DOHH2 (cell line): ENCODE data around the gene FBP1.

Source experiments
- EZH2phosphoT487 ChIP-seq: fragments of 200-600 bp; sonication (generic); IDR thresholded peaks from 2 replicates; pipeline ENCODE4 v1.6.1; 2017; ENCODE audit warnings: borderline replicate concordance, mild to moderate bottlenecking, antibody characterized with exemption, low read length, moderate library complexity, mixed read lengths
- TF ChIP-seq, protein P1 (sequence below): fragments of 200-600 bp; sonication (generic); IDR thresholded peaks from one replicate; pipeline ENCODE4 v1.5.1; 2014; ENCODE audit warnings: antibody characterized with exemption, mild to moderate bottlenecking, low read depth, low read length; ENCODE audit not compliant: poor library complexity, severe bottlenecking

- TF ChIP-seq, protein P1, sequence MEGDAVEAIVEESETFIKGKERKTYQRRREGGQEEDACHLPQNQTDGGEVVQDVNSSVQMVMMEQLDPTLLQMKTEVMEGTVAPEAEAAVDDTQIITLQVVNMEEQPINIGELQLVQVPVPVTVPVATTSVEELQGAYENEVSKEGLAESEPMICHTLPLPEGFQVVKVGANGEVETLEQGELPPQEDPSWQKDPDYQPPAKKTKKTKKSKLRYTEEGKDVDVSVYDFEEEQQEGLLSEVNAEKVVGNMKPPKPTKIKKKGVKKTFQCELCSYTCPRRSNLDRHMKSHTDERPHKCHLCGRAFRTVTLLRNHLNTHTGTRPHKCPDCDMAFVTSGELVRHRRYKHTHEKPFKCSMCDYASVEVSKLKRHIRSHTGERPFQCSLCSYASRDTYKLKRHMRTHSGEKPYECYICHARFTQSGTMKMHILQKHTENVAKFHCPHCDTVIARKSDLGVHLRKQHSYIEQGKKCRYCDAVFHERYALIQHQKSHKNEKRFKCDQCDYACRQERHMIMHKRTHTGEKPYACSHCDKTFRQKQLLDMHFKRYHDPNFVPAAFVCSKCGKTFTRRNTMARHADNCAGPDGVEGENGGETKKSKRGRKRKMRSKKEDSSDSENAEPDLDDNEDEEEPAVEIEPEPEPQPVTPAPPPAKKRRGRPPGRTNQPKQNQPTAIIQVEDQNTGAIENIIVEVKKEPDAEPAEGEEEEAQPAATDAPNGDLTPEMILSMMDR: no peak
- no peak for TF ChIP-seq EZH2phosphoT487
Observed at GRCh38 chr9:94591876-94592275, 47.4 kb downstream of the FBP1 start.
